Measurements from ENCODE around the gene EGFL7. TPM values are rescaled to one million over a fixed set of nuclear protein-coding genes. Genes with fewer than 3 reads are reported as not detected.

Gene EGFL7
- polyA plus RNA-seq, 1 donor from 2014 or later: not detected

DNA sequence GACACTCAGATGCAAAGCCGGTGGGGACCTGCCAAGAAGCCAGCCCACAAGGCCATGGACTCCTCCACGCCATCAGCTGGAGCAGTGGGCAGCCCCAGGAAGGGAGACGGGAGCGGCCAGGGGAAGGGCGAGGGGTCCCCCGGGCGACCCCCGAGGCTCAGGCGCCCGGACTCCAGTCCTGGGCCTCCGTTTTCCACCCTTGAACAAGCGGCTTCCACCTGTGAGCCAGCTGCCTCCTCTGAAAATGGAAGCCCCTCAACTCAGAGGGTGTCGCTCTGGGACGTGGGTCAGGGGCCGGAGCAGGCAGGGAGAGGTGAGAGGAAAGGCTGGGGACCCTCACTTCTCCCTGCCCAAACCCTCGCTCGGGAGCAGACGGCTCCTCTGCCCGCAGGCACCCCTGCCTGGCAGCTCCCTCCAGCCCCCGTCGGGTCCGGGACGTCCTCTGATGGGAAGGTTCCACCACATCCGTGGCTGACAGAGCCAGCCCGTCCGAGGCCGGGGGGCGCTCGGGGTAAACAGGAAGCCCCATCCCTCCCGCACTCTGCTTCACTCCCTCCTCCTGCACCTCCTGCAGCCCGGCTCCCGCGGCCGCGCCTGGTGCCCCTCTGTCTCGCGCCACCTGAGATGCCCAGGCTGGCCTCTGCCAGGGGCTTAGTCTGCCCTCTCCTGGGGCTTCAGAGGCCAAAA, 3.7 kb upstream of the EGFL7 start:
- Mint-ChIP-seq H3K4me3 (peak overlapping the region in 1 of 4 donors; percentile 68), H3K4me1 (peaks cover 6 to 14% (median 7%) of the 10 kb centered on the region in 3 donors), H3K9me3 (no peaks in the 10 kb centered on the region), H3K36me3 (no peaks in the 10 kb centered on the region), H3K27ac (peak overlapping the region in 2 of 3 donors; percentile 2 to 27), H3K27me3 (peaks cover 44% of the 10 kb centered on the region)

GRCh38 chr9:136659861-136660784, 2.6 kb upstream of the EGFL7 start:
- Mint-ChIP-seq H3K4me1 (peaks cover 6 to 14% (median 7%) of the 10 kb centered on the region in 3 donors), H3K27me3 (peaks cover 48% of the 10 kb centered on the region), H3K9me3 (no peaks in the 10 kb centered on the region), H3K27ac (no peak overlapping the region), H3K36me3 (no peaks in the 10 kb centered on the region), H3K4me3 (no peak overlapping the region)

DNA sequence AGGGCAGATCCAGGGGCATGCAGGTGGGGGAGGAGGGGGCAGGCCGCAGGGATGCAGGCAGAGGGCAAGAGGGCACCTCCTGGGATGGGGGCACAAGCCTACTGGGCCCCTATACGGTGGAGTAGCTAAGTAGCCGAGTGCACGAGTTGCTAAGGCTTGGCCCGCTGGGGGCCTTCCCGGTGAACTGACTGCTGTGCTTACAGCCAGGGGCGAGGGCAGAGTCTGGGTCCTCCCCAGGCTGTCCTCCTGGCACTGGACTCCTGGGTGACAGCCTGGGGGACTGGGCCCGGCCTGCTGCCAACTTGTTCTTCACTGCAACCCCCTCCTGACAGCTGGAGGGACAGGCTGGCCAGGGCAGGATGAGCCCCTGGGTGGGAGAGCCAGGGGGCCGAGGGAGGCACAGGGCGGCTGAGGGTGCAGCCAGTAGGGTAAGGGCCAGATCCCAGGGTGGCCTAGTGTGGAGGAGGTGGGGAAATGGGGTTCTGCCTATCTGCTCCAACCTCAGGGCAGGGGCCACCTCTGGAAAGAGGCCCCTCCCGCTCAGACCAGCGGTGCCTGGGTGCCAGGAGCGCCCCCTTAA, 1.7 kb upstream of the EGFL7 start:
- H3K27me3 Mint-ChIP-seq: peaks cover 42% of the 10 kb centered on the region
- peaks cover 2 to 12% (median 5%) of the 10 kb centered on the region in 3 donors for H3K4me1 Mint-ChIP-seq
- H3K27ac Mint-ChIP-seq: no peak overlapping the region
- no peaks in the 10 kb centered on the region for H3K9me3 Mint-ChIP-seq
- H3K36me3 Mint-ChIP-seq: no peaks in the 10 kb centered on the region
- H3K4me3 Mint-ChIP-seq: no peak overlapping the region

GRCh38 chr9:136661641-136662325, 933 bp upstream of the EGFL7 start:
- peak overlapping the region in 1 of 4 donors; percentile 28 for H3K4me3 Mint-ChIP-seq
- no peaks in the 10 kb centered on the region for H3K36me3 Mint-ChIP-seq
- H3K27ac Mint-ChIP-seq: no peak overlapping the region
- peaks cover 38% of the 10 kb centered on the region for H3K27me3 Mint-ChIP-seq
- H3K9me3 Mint-ChIP-seq: no peaks in the 10 kb centered on the region
- peaks cover 0 to 9% (median 4%) of the 10 kb centered on the region in 3 donors for H3K4me1 Mint-ChIP-seq

- Mint-ChIP-seq H3K9me3 (no peaks in the 10 kb centered on the region), H3K4me1 (peaks cover 0 to 8% (median 4%) of the 10 kb centered on the region in 3 donors), H3K27me3 (peaks cover 33% of the 10 kb centered on the region), H3K4me3 (peak overlapping the region in 1 of 4 donors; percentile 17), H3K27ac (no peak overlapping the region), H3K36me3 (no peaks in the 10 kb centered on the region)
Measured at GRCh38 chr9:136662326-136662655, 425 bp upstream of the EGFL7 start.

GRCh38 chr9:136664000-136664915, 1.5 kb downstream of the EGFL7 start:
- H3K4me3 Mint-ChIP-seq: peak overlapping the region in 3 of 4 donors; percentile 17 to 72 (median 67)
- peaks cover 26% of the 10 kb centered on the region for H3K27me3 Mint-ChIP-seq
- H3K36me3 Mint-ChIP-seq: no peaks in the 10 kb centered on the region
- no peak overlapping the region for H3K27ac Mint-ChIP-seq
- peaks cover 0 to 2% (median 0%) of the 10 kb centered on the region in 3 donors for H3K4me1 Mint-ChIP-seq
- no peaks in the 10 kb centered on the region for H3K9me3 Mint-ChIP-seq

GRCh38 chr9:136665111-136665703, 2.5 kb downstream of the EGFL7 start:
- Mint-ChIP-seq H3K36me3 (no peaks in the 10 kb centered on the region), H3K4me1 (peaks cover 0 to 2% (median 0%) of the 10 kb centered on the region in 3 donors), H3K27ac (no peak overlapping the region), H3K9me3 (no peaks in the 10 kb centered on the region), H3K27me3 (peaks cover 25% of the 10 kb centered on the region), H3K4me3 (peak overlapping the region; percentile 17 to 84 (median 70))

DNA sequence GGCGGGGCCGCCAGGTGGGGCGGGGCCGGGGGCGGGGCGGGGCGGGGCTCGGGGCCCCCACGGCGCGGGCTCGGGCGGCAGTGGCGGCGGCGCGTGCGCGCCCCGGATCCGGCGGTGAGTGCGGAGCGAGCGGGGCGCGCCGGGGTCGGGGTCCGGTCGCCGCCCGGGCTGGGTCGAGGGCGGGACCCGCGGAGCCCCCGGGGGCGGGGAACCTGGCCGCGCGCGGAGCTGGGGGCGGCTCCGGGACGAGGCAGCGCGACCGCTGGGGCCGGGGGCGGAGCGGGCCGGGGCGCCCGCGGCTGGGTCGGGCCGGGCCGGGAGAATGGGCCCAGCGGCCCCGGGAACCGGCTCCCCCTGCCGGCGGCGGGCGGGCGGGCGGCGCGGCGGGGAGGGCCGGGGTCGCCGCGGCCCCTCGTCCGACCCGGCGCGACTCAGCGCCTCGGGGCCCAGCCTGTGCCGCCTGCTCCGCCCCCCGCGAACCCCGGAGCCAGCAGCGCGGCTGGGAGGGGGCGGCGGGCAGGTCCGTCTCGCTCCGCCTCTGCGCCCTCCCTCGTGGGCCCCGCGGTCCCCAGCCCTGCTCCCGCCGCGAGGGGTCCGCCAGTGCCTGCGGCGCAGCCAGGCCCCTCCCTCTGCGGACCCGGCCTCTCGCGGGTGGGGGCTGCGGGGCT, 3.1 kb downstream of the EGFL7 start:
- Mint-ChIP-seq H3K36me3 (no peaks in the 10 kb centered on the region), H3K27ac (no peak overlapping the region), H3K4me3 (no peak overlapping the region), H3K27me3 (peaks cover 21% of the 10 kb centered on the region), H3K4me1 (peaks cover 0 to 2% (median 0%) of the 10 kb centered on the region in 3 donors), H3K9me3 (no peaks in the 10 kb centered on the region)

DNA sequence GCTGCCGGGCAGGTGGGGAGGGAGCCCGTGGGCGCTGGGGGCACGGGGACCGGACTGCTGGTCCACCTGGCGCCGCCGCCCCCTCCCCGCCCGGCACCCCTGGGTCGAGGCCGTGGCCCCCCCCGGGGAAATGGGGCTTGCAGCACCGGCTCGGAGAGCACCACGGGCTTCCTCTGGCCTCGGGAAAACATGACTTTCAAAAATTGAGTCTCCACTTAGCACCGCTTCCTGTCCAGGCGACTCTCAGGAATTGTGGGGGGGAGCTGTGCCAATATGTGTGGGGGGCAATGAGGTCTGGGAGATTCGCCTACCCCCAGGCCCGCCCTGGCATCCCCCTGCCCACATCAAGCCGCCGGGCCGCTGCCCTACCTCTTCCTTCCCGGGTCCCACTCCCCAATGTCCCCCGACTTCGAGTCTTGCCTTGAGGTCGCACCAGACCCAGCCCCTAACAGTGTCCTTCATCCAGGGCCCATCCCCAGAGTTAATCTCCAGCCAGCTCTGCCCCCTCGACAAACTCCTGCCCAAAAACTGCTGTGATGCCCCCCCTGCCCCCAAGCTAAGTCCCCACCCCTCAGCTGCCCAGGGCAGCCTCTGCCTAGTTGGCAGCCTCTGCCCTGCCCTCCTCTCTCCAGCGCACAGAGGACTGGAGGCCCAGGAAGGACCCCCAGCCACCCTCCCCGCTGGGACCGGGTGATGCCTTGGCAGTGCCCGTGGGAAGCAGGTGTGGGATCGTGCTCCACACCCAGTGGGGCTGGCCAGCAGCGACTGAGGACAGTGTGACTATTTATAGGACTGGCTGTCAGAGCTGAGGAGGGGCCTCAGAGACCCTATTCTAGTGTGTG, 3.9 kb downstream of the EGFL7 start:
- H3K27me3 Mint-ChIP-seq: peaks cover 18% of the 10 kb centered on the region
- H3K36me3 Mint-ChIP-seq: no peaks in the 10 kb centered on the region
- H3K4me1 Mint-ChIP-seq: peaks cover 0 to 2% (median 2%) of the 10 kb centered on the region in 3 donors
- peak overlapping the region in 3 of 4 donors; percentile 27 to 73 (median 54) for H3K4me3 Mint-ChIP-seq
- H3K27ac Mint-ChIP-seq: no peak overlapping the region
- no peaks in the 10 kb centered on the region for H3K9me3 Mint-ChIP-seq

- Mint-ChIP-seq H3K4me1 (peaks cover 0 to 2% (median 2%) of the 10 kb centered on the region in 3 donors), H3K27me3 (peaks cover 18% of the 10 kb centered on the region), H3K9me3 (no peaks in the 10 kb centered on the region), H3K27ac (no peak overlapping the region), H3K4me3 (no peak overlapping the region), H3K36me3 (no peaks in the 10 kb centered on the region)
Measured at GRCh38 chr9:136667214-136667939, 4.7 kb downstream of the EGFL7 start.

DNA sequence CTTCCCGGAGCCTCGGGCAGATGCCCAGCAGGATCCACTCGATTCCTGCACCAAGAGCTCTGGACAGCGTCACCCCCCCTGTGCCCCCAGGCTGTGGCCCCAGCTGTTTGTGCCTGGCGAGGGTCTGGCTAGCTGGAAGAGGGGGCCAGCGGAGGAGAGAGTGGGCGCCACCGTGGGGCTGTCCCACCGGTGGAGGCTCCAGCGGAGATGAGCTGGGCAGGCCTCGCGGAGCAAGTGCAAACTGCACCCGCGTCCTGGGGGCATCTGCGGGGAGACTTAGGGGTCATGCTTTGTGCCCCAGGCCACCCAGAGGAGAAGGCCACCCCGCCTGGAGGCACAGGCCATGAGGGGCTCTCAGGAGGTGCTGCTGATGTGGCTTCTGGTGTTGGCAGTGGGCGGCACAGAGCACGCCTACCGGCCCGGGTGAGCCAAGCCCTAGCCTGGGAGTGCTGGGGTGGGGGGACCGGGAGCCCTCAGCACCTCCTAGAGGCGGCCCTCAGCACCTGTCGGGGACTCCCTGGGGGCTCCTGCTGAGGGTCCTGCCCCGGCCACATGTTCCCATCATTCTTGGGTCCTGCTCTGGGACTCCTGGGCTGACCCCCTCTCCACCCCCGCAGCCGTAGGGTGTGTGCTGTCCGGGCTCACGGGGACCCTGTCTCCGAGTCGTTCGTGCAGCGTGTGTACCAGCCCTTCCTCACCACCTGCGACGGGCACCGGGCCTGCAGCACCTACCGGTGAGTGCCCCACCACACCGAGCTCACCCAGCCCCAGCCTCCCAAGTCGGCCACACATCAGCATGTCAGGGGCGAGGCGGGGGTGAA, 5.4 kb downstream of the EGFL7 start:
- H3K4me1 Mint-ChIP-seq: peaks cover 0 to 2% (median 2%) of the 10 kb centered on the region in 3 donors
- no peaks in the 10 kb centered on the region for H3K36me3 Mint-ChIP-seq
- peaks cover 15% of the 10 kb centered on the region for H3K27me3 Mint-ChIP-seq
- H3K27ac Mint-ChIP-seq: no peak overlapping the region
- no peaks in the 10 kb centered on the region for H3K9me3 Mint-ChIP-seq
- no peak overlapping the region for H3K4me3 Mint-ChIP-seq

Data from IgD-negative memory B cell (primary cell).